IPS DF 19.7 (cell line): ENCODE data around the gene TAS1R1.

Experiments used
- DNase-seq: peaks from one replicate; pipeline ENCODE4 v3.0.0-alpha.2; 2013; ENCODE audit warnings: low read depth, low spot score

TAS1R1 gene

GRCh38 chr1:6554907-6555778 lies at the start of gene TAS1R1:
TAS1R1 (plus strand) TSS chr1:6555307; CDS start chr1:6555374, 67 bp downstream.
- DNase-seq, result no peak

DNA sequence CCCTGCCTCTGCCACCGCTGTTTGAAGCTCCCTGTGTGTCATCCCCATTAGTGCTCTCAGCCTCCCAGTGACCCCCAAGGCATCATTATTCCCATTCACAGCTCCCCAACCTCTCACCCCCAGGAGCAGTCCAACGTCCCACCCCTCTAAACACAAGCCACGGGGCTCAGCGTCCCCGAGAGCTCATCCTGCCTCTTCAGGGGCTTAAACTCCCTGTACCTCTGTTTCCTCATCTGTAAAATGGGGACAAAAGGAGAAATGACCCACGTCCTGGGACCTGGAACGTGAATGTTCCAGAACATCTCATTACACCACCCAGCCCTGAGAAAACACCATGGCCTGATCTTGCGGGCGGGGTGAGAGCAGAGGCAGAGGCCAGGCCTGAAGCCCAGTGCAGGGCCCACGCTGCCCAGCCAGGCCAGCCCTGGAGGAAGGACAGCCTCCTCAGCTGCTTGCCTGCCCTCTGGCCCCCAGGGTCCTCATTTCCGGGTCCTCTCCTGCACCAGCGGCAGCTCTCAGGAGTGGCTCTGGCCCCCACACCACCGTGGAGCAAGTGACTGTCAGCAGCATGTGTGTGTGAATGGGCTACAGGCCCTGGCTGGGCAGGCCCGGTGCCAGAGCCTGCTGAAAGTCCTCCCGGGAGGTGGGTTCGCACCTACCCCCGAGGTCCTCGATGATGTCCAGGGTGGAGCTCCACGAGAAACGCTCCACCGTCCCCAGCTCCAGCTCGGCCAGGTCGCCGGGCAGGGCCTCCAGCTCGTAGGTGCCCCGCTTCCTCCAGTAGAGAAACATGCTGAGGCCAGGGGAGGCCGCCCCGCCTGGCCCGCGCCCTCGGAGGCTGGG lies 49.5 kb upstream of the TAS1R1 start:
- DNase-seq, result no peak

GRCh38 chr1:6506210-6507036 lies 48.7 kb upstream of the TAS1R1 start:
- DNase-seq, result no peak

- DNase-seq, result no peak
Measured at GRCh38 chr1:6507037-6507428, 48.1 kb upstream of the TAS1R1 start.

- DNase-seq, result no peak
Measured at GRCh38 chr1:6507461-6507911, 47.6 kb upstream of the TAS1R1 start.

GRCh38 chr1:6508154-6508815 lies 46.8 kb upstream of the TAS1R1 start:
- no peak for DNase-seq

GRCh38 chr1:6508816-6509189 lies 46.3 kb upstream of the TAS1R1 start:
- no peak for DNase-seq

DNA sequence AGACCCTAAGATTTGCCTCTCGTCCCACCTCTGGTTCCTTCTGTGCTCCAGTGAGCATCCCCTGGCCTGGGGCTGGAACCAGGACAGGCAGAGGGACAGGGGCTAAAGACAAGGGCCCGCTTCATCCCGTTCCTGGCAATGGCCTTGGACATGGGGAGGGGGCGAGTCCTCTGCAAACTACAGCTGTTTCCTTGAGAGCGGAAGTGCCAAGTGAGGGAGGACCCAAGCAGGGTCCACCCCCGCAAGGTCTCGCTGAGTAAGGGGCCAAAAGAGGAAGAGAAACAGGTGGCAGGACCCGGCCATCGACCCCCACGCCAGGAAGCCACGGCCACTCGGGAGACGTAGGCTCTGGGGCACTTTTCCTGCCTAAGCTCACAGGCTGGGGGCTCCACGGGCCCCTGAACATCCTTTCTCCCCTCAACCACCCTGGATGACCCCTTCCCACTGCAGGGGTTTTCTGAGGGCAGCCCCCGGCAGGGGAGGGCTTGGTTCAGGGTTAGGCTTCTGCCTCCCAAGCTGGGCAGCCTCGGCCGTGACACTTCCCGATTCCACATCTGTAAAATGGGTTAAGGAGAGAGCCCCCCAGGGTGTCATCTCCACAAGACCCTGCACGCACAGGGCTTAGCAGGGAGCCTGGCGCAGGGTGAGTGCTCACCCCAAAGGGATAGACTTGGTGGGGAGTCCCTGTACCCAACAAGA lies 45.7 kb upstream of the TAS1R1 start:
- no peak for DNase-seq

- DNase-seq, result no peak
Measured at GRCh38 chr1:6509919-6510291, 45.2 kb upstream of the TAS1R1 start.

GRCh38 chr1:6510493-6510892 lies 44.6 kb upstream of the TAS1R1 start:
- no peak for DNase-seq

- DNase-seq, result no peak
Measured at GRCh38 chr1:6511056-6511455, 44.1 kb upstream of the TAS1R1 start.

DNA sequence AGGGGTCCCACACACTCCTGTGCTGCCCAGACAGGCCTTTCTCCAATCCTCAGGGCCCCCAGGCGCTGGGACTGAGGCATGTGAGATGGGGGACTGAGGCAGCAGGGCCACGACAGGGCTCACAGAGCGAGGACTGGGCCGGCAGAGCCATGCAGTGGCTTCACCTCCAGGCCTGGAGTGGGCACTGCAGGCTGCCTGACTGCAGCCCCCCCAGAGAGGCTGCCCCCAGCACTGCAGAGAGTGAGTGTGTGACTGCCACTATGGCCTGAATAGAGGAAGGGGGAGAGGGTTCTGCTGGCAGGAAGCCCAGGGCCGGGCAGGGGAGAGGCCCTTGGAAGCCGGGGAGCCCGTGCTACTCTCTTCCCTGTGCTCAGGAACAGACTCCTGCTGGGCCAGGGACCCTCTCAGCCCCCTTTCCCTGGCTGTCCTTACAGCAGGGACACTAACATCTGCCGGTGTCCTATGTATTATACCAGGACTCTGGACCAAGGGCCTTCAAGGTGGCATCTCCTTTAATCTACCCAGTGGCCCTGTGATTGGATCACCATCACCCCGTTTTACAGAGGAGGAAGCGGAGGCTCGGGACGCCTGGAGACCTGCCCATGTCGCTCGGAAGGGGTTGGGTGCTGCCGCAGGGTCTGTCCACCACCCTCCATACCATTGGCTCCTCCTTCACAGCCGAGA lies 43.4 kb upstream of the TAS1R1 start:
- no peak for DNase-seq

DNA sequence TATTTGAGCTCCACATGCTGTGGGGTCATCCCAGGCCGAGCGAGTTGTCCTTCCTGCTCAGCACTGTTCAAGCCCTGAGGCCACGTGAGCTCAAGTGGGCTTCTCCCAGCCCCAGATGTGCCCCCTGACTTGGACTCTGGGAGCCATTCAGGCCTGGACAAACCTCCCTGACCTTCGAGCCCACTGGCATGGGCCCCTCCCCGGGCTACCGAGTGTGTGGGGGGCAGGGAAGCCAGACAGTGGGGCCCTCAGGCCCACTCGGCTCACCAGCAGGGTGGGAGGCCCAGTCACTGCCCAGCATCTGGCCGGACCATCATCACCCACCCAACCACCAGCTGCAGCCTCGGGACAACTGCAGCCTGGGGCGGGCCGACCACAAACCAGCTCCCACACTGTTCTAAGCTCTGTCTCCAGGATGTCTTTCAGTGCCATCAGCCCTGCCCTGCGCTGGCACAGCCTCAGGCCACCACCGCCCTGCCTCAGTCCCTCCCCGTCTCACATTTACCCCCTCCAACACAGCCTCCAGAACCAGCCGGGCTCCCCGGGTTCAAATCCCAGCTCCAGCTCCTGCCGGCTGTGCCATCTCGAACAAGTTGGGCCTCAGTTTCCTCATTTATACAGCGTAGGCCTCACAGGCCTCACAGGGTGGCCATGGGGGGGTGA lies 42.7 kb upstream of the TAS1R1 start:
- DNase-seq, result no peak

DNA sequence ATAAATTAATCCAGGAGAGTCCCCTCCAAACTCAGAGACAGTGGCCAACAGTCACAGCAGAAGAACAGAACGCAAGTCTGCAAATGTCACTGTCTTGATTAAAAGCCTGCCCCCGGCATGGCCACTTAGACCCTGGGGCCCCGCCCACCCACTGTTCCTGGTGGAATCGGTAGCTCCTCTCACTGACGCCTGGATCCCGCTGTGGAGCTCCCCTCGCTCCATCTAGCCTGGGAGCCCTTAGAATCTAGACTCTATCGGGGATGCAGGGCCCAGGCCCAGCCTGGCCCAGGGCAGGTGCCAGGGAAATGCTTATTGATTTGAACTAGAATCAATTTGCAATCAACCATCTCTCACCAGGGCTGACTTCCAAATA lies 42.2 kb upstream of the TAS1R1 start:
- DNase-seq, result no peak

GRCh38 chr1:6513320-6513801 lies 41.7 kb upstream of the TAS1R1 start:
- no peak for DNase-seq

- no peak for DNase-seq
Measured at GRCh38 chr1:6515771-6516170, 39.3 kb upstream of the TAS1R1 start.

DNA sequence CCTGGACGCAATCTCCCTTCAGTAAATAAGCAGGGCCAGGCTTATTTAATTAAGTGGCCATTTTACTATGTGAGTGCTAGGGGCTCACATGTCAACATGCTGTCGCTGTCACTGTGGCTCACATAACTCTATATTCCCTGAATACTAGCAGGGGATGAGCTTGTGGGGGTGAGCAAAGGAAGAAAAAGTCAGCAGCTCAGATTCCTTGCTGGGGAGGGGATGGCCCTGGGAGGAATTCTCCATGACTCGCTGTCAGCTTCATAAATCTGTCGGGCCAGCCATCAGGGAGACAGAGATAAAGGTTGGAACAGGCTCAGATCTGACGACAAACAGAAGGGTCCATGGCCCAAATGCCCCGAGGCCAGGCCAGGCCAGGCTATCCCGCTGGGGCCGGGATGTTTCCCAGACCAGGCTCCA lies 37.7 kb upstream of the TAS1R1 start:
- DNase-seq, result no peak

- no peak for DNase-seq
Measured at GRCh38 chr1:6519491-6519934, 35.6 kb upstream of the TAS1R1 start.

GRCh38 chr1:6519935-6520671 lies 35.0 kb upstream of the TAS1R1 start:
- peak; percentile 83 for DNase-seq
